HG02678 (cell line): ENCODE measurements around the gene CUX1.

Experiments
- ATAC-seq: cut with Tn5 transposase; IDR thresholded peaks from one replicate; pipeline ENCODE4 v1.9.1; 2021; ENCODE audit warnings: mild to moderate bottlenecking, moderate library complexity; ENCODE audit not compliant: unreplicated experiment

Gene CUX1

DNA sequence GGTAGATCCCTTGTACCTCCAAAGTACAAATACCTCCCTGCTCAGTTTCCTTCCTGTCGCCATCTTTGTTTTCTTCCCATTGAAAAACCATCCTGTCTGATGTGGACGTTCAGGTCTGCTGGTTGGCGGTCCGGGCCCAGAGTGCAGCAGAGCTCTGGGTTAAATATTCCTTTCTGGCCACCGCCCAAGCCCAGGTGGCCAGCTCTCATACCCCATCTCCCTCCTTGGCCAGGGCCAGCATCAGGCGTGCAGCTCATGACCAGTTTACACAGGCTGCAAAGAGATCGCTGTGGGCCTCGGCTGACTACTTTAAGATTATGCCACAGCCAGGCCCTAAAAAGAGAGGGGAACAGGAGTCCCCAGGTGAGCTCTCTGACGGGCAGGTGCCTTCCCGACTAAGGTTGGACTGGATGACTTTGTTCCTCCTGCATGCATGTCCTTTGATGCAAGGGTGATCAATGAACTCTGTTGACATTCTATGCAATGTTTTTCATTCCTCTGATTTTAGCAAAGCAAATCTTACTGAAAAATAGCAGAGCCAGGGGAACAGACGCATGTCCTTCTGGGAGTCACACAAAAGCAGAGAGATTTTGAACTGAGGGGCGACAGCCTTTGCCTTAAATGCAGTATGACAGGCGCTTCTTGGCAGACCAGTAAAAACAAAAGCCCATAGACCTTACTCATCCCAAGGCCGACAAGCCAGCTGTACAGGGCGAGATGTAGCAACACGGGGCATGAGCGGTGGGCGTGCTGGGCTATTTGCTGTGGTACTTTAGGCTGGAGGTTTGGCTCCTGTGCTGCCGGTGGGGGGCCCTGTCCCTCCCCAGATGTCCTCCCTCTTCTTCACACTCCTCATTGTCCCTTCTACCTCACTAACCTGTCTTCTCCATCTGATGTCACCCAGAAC is 435.9 kb downstream of the CUX1 start:
- no peak for ATAC-seq

DNA sequence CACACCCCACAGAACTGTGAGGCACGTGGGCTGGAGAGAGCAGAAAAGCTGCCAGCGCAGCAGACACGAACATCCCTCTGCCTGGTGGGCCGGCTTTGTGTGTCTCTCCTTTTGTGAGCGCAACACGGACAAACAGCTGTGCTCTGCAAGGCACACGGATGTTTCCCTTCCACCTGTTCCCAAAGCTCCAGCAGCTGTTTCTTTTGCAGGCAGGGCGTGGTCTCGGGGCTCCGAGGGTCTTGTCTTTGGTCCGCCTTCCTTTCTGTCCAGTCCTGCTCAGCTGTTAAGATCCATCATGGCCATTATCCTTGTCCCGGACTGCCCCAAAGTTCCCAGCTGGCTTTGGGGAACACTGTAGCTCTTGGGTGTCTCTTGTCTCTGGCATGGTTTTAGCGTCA is 436.5 kb downstream of the CUX1 start:
- no peak for ATAC-seq

DNA sequence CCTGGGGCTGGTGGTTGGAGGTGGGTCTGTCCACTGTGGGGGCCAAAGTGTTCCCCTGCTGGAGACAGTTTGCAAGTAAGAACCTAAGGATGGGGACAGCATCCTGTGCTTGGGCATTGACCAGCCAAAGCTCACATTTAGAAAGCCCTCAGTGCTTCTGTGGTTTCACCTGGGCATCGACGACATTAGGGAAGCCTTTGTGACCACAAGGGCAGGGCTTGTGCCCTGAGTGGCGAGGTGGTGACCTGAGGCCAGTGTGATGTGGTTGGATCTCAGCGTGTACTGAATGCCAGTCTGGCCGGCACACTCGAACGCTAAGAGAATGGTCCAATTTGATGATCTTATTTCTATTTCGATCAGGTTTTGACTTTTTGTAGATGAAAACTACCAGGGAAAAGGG is 437.1 kb downstream of the CUX1 start:
- no peak for ATAC-seq

DNA sequence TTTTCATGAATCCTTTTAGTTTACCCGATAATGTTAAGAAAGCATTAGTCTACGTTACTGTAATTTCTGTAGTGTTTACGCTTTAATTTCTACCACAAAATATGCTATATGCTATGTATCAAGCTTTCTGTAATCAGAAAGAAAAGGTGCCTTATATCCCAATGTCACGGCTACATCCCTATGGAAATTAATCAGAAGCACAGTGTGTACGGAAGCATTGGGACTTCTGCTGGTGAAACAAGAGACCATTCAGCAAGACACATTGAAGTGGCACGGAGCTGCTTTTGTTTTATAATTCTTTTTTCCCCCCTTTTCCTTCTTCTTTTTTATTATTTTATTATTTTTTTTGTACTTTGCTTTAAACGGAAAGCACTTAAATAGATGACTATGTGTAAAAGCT is 438.1 kb downstream of the CUX1 start:
- no peak for ATAC-seq

DNA sequence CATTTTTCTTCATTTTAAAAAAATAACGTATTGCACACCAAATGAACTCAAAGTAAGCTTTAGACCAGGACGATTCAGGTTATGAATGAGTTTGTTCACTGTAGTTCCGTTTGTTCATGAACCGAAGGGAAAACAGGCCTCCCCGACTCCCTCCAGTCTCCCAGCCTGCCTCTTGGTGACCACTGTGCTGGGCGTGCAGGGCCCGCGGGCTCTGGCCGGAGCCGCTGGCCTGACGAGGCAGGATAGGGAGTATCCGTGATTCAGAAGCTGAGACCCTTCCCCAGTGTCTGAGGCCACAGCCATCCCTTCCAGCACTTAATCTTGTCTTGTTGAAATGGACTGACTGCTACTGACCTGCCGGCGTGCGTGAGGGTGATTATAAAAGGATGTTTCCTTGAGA is 438.5 kb downstream of the CUX1 start:
- ATAC-seq = no peak

DNA sequence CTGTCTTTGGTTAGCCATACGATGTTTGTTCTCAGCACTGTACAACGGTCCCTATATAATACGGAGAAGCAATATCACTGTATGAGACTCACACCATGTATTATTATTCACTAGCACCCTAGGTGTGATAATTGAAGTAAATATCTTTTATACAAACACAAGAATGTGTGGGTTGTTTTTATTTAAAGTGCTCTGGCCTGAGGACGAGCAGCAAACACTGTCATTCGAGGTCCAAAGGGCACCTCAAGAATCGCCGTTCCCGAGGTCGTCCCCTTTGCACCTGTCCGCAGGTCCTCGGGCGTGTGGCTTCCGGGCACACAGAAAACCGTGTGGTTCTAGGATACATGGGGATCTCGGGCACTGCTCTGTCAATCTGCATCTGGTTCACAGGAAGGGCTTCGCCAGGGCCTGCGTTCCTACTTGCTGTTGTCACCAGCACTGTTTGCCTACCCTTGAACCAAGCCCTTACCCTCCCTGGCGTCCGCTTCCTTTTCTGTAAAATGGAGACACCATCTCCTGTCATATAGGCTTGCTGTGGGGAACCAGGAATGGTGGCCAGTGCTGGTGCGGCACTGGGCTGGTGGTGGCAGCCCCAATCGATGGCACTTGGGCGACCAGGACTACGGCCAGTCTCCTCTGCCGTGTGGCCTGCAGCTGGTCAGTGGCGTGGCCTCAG is 440.8 kb downstream of the CUX1 start:
- no peak for ATAC-seq

DNA sequence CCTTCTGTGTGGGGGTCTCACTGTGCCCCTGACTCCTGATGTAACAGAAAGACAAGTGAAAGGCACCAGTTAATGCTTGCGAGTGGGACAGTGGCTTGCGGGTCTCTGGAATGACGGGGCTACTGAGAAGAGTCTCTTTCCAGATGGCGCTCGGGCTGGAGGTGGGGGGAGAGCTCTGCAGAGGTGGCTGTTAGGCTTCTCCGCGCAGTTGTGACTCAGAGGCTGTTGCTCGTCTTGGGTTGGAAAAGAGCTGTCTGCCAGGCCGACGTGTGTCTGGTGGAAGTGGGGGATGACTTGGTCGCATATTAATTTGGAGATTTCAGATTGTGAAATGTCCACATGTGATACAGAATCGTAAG is 441.3 kb downstream of the CUX1 start:
- ATAC-seq = no peak

DNA sequence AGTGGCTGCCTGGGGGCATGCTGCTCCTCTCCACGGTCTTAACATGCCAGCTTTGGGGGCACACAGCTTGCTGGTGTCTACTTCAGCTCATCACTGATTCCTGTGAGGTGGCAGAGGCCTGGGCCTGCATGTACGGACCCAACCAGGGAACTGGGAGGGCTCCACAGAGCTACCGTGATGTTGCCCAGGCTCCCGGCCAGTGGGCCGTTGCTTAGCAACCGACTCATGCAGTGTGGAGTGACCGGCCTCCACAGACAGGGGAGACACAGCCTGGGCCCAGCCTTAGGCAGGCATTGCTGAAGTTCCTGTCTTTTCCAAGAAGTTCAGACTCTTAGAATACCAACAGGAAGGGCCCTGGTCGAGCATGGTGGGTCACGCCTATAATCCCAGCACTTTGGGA is 443.4 kb downstream of the CUX1 start:
- no peak for ATAC-seq

DNA sequence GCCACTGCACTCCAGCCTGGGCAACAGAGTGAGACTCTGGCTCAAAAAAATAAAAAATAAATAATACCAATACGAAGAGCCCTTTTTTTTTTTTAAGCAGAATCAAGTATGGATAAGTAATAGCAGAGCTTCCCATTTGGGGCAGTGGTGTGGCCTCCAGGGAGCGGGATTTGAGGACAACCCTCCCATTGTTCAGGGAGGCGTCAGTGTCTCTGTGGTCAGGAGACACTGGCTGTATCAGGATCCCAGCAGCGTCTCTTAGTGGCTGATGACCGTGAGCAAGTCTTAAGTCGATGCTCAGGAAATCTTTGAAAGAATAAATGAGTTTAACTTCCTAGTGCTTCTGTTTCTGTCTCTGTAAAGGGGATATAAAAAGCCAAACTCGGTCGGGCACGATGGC is 444.0 kb downstream of the CUX1 start:
- ATAC-seq = no peak

DNA sequence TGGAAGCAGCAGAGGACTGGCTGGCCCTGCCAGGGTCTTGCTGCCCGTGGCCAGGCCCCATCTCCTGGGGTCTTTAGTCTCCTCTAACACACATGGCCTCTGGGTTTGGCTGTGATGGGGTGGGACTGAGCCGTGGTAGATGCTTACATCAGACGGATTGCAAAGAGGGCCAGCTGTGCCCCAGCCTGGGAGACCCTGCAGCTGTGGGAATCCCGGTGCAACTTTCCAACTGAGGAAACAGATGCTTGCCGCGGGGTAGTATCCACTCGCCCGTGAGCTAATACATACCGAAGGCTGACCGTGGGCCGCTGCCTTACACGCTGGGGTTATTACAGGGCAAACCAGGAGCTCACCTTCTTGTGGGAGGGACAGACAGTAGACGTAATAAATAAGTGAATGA is 445.1 kb downstream of the CUX1 start:
- ATAC-seq = no peak

DNA sequence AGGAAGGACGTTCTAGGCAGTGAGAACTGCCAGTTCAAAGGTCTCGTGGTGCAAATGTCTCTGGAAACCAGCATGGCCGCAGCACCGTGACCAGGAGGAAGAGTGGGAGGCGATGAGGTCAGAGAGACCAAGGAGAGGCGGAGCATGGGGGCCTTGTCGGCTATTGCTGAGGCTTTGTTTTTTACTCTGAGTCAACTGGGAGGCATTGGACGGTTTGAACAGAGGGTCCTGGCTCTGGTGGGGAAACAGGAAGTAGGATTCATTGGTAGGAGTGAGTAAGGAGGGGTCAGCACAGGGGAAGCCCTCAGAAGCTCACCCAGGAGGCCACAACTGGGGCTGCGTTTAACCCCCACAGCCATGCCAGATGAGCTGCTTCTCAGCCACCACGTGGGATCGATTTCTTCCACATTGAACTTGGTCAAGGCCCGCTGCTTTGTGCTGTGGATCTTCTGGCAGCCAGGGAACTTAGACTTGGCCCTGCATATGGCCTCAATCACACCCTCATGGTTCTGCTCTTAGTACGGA is 447.0 kb downstream of the CUX1 start:
- ATAC-seq = no peak

DNA sequence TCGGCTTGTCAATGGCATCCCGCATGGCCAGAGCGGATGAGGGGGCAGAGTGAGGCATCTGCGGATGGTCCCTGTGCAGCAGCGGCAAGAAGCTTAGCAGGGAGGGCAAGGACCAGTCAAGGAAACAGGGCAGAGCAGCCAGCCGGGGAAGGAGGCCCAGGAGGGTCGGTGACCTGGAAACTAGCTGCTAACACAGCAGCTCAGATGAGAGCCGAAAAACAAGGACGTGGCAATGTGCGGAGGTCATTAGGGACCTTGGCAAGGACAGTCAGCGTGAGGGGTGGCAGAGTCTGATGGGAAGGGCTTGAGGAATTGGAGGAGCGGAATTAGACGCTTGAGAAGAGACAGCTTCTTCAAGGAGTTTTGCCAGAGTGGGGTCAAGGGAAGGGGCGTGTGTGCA is 449.1 kb downstream of the CUX1 start:
- ATAC-seq = no peak

DNA sequence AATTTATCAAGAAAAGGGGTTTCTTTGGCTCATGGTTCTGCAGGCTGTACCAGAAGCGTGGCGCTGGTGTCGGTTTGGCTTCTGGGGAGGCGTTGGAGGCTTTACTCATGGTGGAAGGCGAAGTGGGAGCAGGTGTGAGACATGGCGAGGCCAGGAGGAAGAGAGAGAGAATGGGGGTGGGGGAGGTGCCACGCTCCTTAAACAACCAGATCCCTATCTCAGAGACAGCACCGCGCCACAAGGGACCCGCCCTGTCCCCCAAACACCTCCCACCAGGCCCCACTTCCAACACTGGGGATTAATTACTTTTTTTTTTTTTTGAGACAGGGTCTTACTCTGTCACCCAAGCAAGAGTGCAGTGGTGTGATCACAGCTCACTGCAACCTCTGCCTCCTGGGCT is 451.2 kb downstream of the CUX1 start:
- ATAC-seq = no peak

DNA sequence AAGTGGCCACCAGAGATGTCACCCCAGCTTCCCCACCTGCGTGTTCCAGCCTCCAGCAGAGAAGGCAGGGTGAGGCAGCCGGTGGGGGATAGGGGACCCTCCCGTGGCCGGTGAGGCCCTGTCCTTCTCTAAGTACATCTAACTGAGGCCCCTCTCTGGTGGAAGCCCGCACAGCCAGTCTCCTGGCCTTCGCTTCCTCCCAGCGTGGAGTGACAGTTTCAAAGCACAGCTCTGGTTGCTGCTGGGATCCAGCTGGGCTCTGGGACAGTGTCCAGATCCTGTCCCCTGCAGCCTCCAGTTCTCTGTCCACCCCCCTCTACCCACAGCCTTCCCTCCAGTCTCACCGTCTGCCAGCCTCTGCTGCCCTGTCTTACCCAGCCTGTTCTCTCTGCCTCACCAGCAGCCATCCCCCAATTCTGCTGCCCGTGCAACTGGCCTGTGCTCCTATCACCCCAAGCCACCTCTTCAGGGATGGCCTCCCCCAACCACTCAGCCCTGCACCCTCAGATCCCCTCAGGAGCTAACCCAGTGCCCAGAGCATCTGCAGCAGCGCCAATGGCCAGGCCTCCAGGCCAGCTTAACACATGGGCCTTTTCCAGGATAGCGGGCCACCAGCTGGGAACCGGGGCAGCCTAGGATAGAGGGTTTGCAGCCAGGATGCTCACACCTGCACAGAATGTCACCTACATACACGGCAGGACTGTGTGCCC is 452.9 kb downstream of the CUX1 start:
- no peak for ATAC-seq

DNA sequence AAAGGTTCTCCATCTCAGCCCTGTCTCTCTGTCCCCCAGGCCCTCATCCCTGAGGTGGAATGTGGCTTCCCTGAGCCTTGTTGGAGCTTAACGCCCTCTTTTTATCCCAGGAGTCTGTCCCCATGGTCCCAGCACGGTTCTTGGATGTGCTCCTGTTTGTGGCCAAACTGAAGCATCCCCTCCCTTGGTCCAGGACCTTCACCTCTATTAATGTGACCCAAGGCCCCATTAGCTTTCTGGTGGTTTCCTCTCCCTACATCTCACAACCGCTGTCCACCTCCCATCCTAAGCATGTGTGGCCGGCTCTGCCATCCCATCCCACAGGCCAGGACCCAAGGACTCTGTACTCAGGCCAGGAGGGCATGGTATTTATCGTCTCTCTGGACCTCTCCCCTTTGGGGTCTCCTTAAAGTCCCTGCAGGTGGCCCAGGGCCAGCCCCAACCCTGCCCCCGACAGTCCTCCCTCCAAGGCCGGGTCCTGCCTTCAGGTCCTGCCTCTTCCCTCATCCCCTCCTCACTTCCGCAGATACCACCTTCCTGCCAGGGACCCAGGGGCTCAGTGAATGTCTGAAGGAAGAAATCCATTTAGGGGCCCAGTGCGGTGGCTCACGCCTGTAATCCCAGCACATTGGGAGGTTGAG is 453.9 kb downstream of the CUX1 start:
- no peak for ATAC-seq

DNA sequence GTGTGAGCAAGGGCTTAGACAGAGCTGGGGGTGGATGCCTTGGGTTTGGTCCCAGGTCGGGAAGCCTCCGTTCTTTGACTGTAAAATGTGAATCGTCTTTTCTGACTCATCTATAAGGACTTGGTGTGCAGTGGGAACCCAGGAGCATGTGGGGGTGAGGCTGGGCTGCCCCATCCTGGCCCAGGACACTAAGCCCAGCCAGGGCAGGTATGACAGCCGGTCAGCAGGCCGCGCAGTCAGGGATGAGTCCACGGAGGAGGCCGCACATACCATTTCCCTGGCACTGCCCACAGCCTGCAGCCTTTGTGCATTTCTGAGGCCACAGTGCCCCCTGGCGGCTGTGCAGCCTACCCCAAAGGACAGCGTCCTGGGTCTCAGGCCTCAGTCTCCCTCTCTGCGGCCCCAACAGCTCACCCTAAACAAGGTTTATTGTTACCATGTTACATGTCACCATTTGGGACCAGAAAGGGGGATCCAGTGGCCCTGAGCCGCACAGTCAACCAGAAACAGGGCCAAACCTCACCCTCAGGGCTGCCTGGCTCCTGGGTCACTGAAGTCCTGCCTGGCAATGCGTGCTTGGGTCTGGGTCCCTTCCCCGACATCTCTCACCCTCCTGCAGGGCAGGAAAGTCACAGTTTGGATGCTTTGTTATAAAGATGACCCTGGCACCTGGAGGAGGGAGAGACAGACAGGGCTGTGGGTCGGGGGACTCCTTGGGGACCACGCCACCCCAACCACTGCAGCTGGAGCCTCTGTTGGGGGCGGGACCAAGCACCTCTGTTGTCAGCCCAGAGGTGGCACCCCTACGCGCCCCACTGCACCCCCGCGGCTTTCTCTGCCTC is 454.9 kb downstream of the CUX1 start:
- no peak for ATAC-seq

DNA sequence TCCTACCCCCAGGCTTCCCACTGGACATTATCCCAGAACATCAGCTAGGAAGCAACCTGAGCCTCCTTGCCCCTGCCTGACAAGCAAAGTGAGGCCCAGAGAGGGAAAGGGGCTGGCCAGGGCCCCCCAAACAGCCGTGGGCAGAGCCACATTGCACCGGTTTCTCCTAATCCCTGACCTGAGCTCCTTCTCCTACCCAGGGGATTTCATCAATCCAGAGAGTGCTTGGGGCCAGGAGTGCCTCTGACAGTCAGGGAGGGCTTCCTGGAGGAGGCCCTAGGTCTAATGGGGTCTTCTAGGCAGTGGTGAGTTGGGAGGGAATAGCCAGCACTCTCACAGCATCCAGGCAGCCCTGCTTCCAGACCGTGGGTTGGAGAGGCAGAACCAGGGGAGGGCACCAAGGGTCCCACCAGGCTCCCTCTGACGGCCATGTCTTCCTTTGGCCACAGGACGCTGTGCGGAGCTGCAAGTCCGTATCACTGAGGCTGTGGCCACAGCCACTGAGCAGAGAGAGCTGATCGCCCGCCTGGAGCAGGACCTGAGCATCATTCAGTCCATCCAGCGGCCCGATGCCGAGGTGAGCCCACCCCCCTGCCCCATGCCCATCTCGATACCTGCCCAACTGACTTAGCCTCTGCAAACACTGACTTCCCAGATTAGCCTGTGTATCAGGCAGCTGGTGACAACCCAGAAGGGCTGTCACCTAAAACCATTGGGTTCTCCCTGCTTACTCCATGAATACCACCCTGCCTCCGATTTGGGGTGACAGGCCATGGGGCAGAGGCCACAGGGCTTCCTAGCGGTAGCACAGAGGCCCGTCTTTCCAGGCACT is 455.7 kb downstream of the CUX1 start:
- no peak for ATAC-seq

DNA sequence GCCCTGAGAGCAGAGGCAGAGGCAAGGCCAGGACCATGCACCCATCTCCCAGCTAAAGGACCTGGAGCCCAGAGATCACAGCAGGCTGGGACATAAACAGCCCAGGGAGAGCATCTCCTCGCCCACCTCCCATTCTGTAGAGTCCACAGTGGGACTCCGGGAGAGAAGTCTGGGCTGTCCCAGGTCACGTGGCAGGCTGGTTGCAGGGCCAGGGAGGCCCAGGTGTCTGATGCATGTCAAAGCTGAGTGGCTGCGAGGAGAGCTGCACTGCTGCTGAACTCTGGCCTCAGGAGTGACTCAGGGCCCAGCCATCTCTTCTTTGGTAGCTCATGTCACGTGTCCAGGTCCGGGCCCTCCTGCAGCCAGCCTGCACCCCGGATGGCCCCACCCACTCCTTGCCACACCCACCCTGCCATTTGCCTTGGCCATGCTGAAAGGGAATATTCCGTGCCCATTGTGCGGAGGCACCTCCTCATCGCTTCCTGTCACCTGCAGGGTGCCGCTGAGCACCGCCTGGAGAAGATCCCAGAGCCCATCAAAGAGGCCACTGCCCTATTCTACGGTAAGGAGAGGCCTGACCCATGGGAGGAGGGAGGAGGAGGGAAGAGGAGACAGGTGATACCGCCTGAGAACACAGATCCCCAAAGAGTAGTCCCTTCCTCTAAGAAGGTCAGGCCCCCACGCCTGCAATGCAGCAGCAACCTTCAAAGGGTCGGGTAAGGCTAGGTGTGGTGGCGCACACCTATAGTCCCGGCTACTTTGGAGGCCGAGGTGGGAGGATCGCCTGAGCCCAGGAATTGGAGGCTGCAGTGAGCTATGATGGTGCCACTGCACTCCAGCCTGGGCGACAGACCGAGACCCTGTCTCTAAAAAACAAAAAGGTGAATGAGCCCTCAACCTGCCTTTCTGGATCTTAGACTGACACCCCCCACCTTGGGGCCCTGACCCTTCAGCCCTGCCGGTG is 456.6 kb downstream of the CUX1 start:
- ATAC-seq = no peak
